Airway epithelial cell (primary cell): ENCODE data around the gene ACKR1. TPM values are rescaled to one million over a fixed set of nuclear protein-coding genes. Genes with fewer than 3 reads are reported as not detected.

Experiments used
- total RNA-seq: library from RNA; depleted of rRNA; stranded (reverse); fragments of >200 nt; gene quantifications from 2 replicates; pipeline ENCODE4 v1.2.3, GENCODE V29; 2015

Gene ACKR1
- total RNA-seq, result not detected in 2 replicates

GRCh38 chr1:159204161-159205141, at the start of gene ACKR1:
TSS of gene ACKR1 (plus strand) at chr1:159204875. CDS start at chr1:159204960, 85 bp downstream.

DNA sequence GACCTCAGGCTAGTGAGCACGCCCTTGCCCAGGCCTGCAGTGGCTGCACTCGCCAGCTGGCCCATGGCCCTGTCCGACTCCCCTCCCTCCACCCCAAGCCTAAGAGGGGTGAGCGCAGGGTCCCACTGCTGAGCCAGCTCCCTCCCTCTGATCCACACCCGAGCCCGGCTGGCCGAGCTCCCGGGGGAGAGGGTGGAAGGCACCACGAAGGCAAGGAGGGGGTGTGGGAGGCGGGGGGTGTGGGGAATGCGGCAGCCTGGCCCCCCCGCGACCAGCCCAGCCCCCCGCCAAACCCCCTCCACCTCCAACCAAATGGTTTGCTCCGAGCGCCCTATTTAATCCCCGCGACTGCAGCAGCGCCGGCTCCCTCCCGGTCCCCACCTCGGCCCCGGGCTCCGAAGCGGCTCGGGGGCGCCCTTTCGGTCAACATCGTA, 33.4 kb upstream of the ACKR1 start, which contains the start of gene CADM3:
Gene CADM3, plus strand, starts transcription at position 362 of the 434 bp plus-strand sequence. CDS start 151 bp downstream, outside the sequence.

Other genes starting within 250 kb of the ACKR1 start
- 53.6 and 76.5 TPM in 2 replicates for gene IFI16, start 195.0 kb upstream of the ACKR1 start, total RNA-seq
- not detected in 2 replicates for gene AIM2, start 128.1 kb upstream of the ACKR1 start, total RNA-seq
- gene CADM3, start 33.3 kb upstream of the ACKR1 start, total RNA-seq, result not detected in 2 replicates
- not detected in 2 replicates for gene FCER1A, start 97.5 kb downstream of the ACKR1 start, total RNA-seq
- not detected in 2 replicates for gene OR10J4, start 227.3 kb downstream of the ACKR1 start, total RNA-seq
- not detected in 2 replicates for gene OR10J1, start 234.8 kb downstream of the ACKR1 start, total RNA-seq